ENCODE data around the gene MTHFD1L. TPM values are rescaled to one million over a fixed set of nuclear protein-coding genes. Genes with fewer than 3 reads are reported as not detected.

MTHFD1L gene
- total and polyA plus RNA-seq, 2 donors (not counting 3 experiments of a cell fraction or from before 2014, with no cell fraction given), result 40.2 to 120 TPM

DNA sequence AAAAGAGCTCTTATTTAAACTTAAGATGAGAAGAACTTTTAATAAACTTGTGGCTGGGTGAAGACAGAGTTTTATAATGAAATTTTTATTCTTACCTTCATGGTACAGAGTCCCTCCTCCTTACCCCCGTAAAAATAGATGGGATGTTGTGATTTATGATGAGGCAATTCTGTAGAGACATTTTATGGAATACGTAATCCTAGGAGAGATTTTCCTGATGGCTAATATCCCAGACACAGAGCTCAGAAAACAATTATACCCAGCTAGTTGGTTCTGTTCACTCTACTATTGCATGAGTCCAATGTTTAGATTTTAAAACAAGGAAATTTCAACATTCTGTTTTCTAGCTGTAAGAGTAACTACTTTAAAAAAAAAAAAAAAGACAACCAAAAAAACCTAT, 43.4 kb downstream of the MTHFD1L start:
- no peak overlapping the region for H3K4me2 ChIP-seq (ENCODE audit: insufficient read depth, low read length)
- POLR2A ChIA-PET, result interaction anchor here (0.6 kb wide), 1 partner anchor 10 kb away, joined by 3 read pairs; no protein-coding TSS in a partner anchor
- no peak overlapping the region for H3K4me3 ChIP-seq (replicated peaks in 1 of 3; ENCODE audit: insufficient read depth in 1 of 3, low read depth in 1 of 3, low read length in 3 of 3)
- H3K9me3 ChIP-seq (replicated peaks; ENCODE audit: control insufficient read depth, insufficient read depth, low read length), result no peaks in the 10 kb centered on the region
- dilution Hi-C loops (cut with MboI; ENCODE audit: extremely low pct_ligation_motif_present, low sequenced_read_pairs), result no loop called here
- H3K79me2 ChIP-seq (ENCODE audit: control insufficient read depth, insufficient read depth, low read length), result peaks cover 4% of the 10 kb centered on the region
- H3K36me3 ChIP-seq (ENCODE audit: control insufficient read depth in 2 of 2, extremely low read depth in 1 of 2, insufficient read depth in 2 of 2, low read length in 2 of 2), result peaks cover 7 to 10% of the 10 kb centered on the region in 2 experiments
- CTCF ChIA-PET, result interaction anchor here (1.3 to 3.4 kb wide), 4 partner anchors 9 to 426 kb away, joined by 3 to 20 read pairs (median 6); no protein-coding TSS in a partner anchor
- H2AFZ ChIP-seq (ENCODE audit: low read depth, low read length), result no peak overlapping the region
- H3K27me3 ChIP-seq (ENCODE audit: control insufficient read depth in 2 of 2, insufficient read depth in 2 of 2, low read length in 2 of 2), result no peaks in the 10 kb centered on the region
- TF ChIP-seq, protein P1, sequence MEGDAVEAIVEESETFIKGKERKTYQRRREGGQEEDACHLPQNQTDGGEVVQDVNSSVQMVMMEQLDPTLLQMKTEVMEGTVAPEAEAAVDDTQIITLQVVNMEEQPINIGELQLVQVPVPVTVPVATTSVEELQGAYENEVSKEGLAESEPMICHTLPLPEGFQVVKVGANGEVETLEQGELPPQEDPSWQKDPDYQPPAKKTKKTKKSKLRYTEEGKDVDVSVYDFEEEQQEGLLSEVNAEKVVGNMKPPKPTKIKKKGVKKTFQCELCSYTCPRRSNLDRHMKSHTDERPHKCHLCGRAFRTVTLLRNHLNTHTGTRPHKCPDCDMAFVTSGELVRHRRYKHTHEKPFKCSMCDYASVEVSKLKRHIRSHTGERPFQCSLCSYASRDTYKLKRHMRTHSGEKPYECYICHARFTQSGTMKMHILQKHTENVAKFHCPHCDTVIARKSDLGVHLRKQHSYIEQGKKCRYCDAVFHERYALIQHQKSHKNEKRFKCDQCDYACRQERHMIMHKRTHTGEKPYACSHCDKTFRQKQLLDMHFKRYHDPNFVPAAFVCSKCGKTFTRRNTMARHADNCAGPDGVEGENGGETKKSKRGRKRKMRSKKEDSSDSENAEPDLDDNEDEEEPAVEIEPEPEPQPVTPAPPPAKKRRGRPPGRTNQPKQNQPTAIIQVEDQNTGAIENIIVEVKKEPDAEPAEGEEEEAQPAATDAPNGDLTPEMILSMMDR (IDR thresholded peaks at IDR 0.05; ENCODE audit: extremely low read depth in 1 of 2, insufficient read depth in 1 of 2, low read depth in 1 of 2, low read length in 2 of 2), result no peak
- TF ChIP-seq JUN (IDR thresholded peaks at IDR 0.05; ENCODE audit: borderline replicate concordance, insufficient read depth, insufficient read length, low read depth), result no peak
- no peaks in the 10 kb centered on the region for H4K20me1 ChIP-seq (replicated peaks; ENCODE audit: control insufficient read depth, extremely low read depth, insufficient read depth, low read length)
- no peak overlapping the region for H3K27ac ChIP-seq (ENCODE audit: insufficient read depth, low read depth, low read length)
- no peaks in the 10 kb centered on the region for H3K4me1 ChIP-seq (ENCODE audit: control insufficient read depth, extremely low read depth, insufficient read depth, low read length)
- DNase-seq (ENCODE audit: low read depth, low spot score), result no peak
- no TSS peak for BruUV-seq (replicated peaks)
- FAIRE-seq, result no peak
- H3K9ac ChIP-seq (replicated peaks; ENCODE audit: extremely low read depth, insufficient read depth, low read length), result no peak overlapping the region
- intact Hi-C loops (cut with micrococcal nuclease), result no loop called here
- no peaks in the 10 kb centered on the region for H3K9me1 ChIP-seq (replicated peaks; ENCODE audit: control insufficient read depth, extremely low read depth, insufficient read depth, low read length)

DNA sequence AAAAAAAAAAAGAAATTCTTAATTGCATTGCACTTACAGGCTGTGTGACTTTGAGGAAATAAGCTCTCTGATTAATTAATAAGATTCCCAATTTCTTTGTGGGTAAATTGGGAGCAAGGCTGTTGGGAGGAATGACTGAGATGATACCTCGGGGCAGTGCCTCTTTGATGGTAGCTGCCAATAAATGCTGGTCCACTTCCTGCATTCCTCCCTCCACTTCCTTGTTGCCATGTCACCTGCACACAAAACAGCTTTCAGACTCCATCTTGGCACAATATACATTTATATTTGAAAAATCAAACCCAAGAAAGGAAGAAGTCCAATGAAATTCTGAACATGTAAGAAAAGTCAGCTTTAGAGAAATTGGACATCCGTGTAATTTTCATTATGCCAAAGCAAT, 45.1 kb downstream of the MTHFD1L start:
- no TSS peak for BruUV-seq (replicated peaks)
- intact Hi-C loops (cut with micrococcal nuclease), result no loop called here
- ChIA-PET CTCF (interaction anchor here (1.5 to 3.4 kb wide), 3 partner anchors 19 to 414 kb away, joined by 3 to 20 read pairs (median 5); no protein-coding TSS in a partner anchor), POLR2A (no interaction called here)
- FAIRE-seq (no peak), DNase-seq (ENCODE audit: low read depth, low spot score) (no peak)
- no peak overlapping the region for H3K27ac ChIP-seq (ENCODE audit: insufficient read depth, low read depth, low read length)
- H3K9me3 ChIP-seq (replicated peaks; ENCODE audit: control insufficient read depth, insufficient read depth, low read length), result no peaks in the 10 kb centered on the region
- H4K20me1 ChIP-seq (replicated peaks; ENCODE audit: control insufficient read depth, extremely low read depth, insufficient read depth, low read length), result no peaks in the 10 kb centered on the region
- no peak overlapping the region for H2AFZ ChIP-seq (ENCODE audit: low read depth, low read length)
- H3K79me2 ChIP-seq (ENCODE audit: control insufficient read depth, insufficient read depth, low read length), result peaks cover 4% of the 10 kb centered on the region
- H3K4me3 ChIP-seq (replicated peaks in 1 of 3; ENCODE audit: insufficient read depth in 1 of 3, low read depth in 1 of 3, low read length in 3 of 3), result no peak overlapping the region
- no peak overlapping the region for H3K9ac ChIP-seq (replicated peaks; ENCODE audit: extremely low read depth, insufficient read depth, low read length)
- peaks cover 7 to 10% of the 10 kb centered on the region in 2 experiments for H3K36me3 ChIP-seq (ENCODE audit: control insufficient read depth in 2 of 2, extremely low read depth in 1 of 2, insufficient read depth in 2 of 2, low read length in 2 of 2)
- no peak for TF ChIP-seq JUN (IDR thresholded peaks at IDR 0.05; ENCODE audit: borderline replicate concordance, insufficient read depth, insufficient read length, low read depth)
- TF ChIP-seq MYC (IDR thresholded peaks at IDR 0.05; ENCODE audit: low read depth, low read length), result no peak
- no peak for TF ChIP-seq EZH2 (IDR thresholded peaks at IDR 0.05; ENCODE audit: borderline replicate concordance, low read depth, low read length, severe bottlenecking)
- TF ChIP-seq, protein P1 (IDR thresholded peaks at IDR 0.05; ENCODE audit: extremely low read depth in 1 of 2, insufficient read depth in 1 of 2, low read depth in 1 of 2, low read length in 2 of 2), result no peak
- TF ChIP-seq MAX (IDR thresholded peaks at IDR 0.05; ENCODE audit: insufficient read depth, insufficient read length), result no peak
- TF ChIP-seq FOS (IDR thresholded peaks at IDR 0.05; ENCODE audit: borderline replicate concordance, insufficient read depth, low read length), result no peak
- TF ChIP-seq GATA2 (IDR thresholded peaks at IDR 0.05; ENCODE audit: insufficient read depth, insufficient read length, low read depth, low read length), result no peak
- TF ChIP-seq POLR2A (IDR thresholded peaks at IDR 0.05; ENCODE audit: low read depth, low read length), result no peak
- TF ChIP-seq POLR2AphosphoS5 (IDR thresholded peaks at IDR 0.05; ENCODE audit: insufficient read depth, low read depth, low read length), result no peak
- dilution Hi-C loops (cut with MboI; ENCODE audit: extremely low pct_ligation_motif_present, low sequenced_read_pairs), result no loop called here
- H3K27me3 ChIP-seq (ENCODE audit: control insufficient read depth in 2 of 2, insufficient read depth in 2 of 2, low read length in 2 of 2), result no peaks in the 10 kb centered on the region
- H3K4me2 ChIP-seq (ENCODE audit: insufficient read depth, low read length), result no peak overlapping the region
- H3K9me1 ChIP-seq (replicated peaks; ENCODE audit: control insufficient read depth, extremely low read depth, insufficient read depth, low read length), result no peaks in the 10 kb centered on the region
- no peaks in the 10 kb centered on the region for H3K4me1 ChIP-seq (ENCODE audit: control insufficient read depth, extremely low read depth, insufficient read depth, low read length)
